CD14-positive monocyte (primary cell): ENCODE data around the gene MMP13. TPM values are rescaled to one million over a fixed set of nuclear protein-coding genes. Genes with fewer than 3 reads are reported as not detected.

ENCODE experiments used
- DNase-seq, 3 donors: peaks; one replicate each; pipeline ENCODE4 v3.0.0-alpha.2; 2011 to 2022
- H2AFZ ChIP-seq: 2 replicates; pipeline ENCODE4 v1.6.0; 2012; ENCODE audit warnings: mild to moderate bottlenecking, low read depth, low read length, inconsistent platforms; ENCODE audit not compliant: insufficient read depth, poor library complexity, severe bottlenecking
- H3K27ac ChIP-seq, 2 donors: 1 replicate in 1 of 2; 2 replicates in 1 of 2; pipeline ENCODE4 v1.5.1; 2012 to 2013; ENCODE audit warnings: low read length in 2 of 2, control low read depth in 1 of 2, inconsistent platforms in 1 of 2, low read depth in 1 of 2, mild to moderate bottlenecking in 1 of 2
- H3K27me3 ChIP-seq, 2 donors: one replicate each; pipeline versions ENCODE4 v1.6.0 to v1.6.1; 2011 to 2013; ENCODE audit warnings: low read length in 2 of 2; ENCODE audit not compliant: control insufficient read depth in 2 of 2, insufficient read depth in 2 of 2
- H3K36me3 ChIP-seq, 2 donors: replicated peaks in 1 of 2; 1 replicate in 1 of 2; 2 replicates in 1 of 2; pipeline versions ENCODE4 v1.5.1 to v1.6.1; 2012 to 2013; ENCODE audit warnings: low read length in 2 of 2, control low read depth in 1 of 2, inconsistent platforms in 1 of 2, mild to moderate bottlenecking in 1 of 2; ENCODE audit not compliant: insufficient read depth in 2 of 2, control insufficient read depth in 1 of 2
- H3K4me1 ChIP-seq, 2 donors: 1 replicate in 1 of 2; 2 replicates in 1 of 2; pipeline versions ENCODE4 v1.5.1 to v1.6.1; 2012 to 2013; ENCODE audit warnings: low read length in 2 of 2, control low read depth in 1 of 2, inconsistent platforms in 1 of 2, mild to moderate bottlenecking in 1 of 2, moderate library complexity in 1 of 2; ENCODE audit not compliant: insufficient read depth in 2 of 2, control insufficient read depth in 1 of 2
- H3K4me2 ChIP-seq: replicated peaks from 2 replicates; pipeline ENCODE3; 2012; ENCODE audit warnings: low read length, moderate library complexity, mild to moderate bottlenecking; ENCODE audit not compliant: poor library complexity, severe bottlenecking; ENCODE audit errors: extremely low read depth
- H3K4me3 ChIP-seq, 3 experiments: fragments of 200-600 bp in 1 of 3; sonication (generic) in 1 of 3; replicated peaks in 1 of 3; 1 replicate in 2 of 3; 2 replicates in 1 of 3; pipeline ENCODE4 v1.5.1; 2011 to 2013; ENCODE audit warnings: low read length in 3 of 3, mild to moderate bottlenecking in 3 of 3, control low read depth in 2 of 3, low read depth in 2 of 3, inconsistent platforms in 1 of 3, moderate library complexity in 1 of 3
- H3K79me2 ChIP-seq: 2 replicates; pipeline ENCODE4 v1.6.0; 2012; ENCODE audit warnings: mild to moderate bottlenecking, control low read depth, inconsistent platforms, low read length, moderate library complexity; ENCODE audit not compliant: insufficient read depth
- H3K9ac ChIP-seq: 2 replicates; pipeline ENCODE4 v1.6.0; 2017; ENCODE audit warnings: low read length, mild to moderate bottlenecking; ENCODE audit not compliant: insufficient read depth, poor library complexity, severe bottlenecking
- H3K9me3 ChIP-seq, 2 donors: replicated peaks in 1 of 2; 1 replicate in 1 of 2; 2 replicates in 1 of 2; pipeline versions ENCODE4 v1.5.1 to v1.6.1; 2012 to 2013; ENCODE audit warnings: low read length in 2 of 2, control low read depth in 1 of 2; ENCODE audit not compliant: control insufficient read depth in 1 of 2, insufficient read depth in 1 of 2
- H4K20me1 ChIP-seq: 2 replicates; pipeline ENCODE4 v1.6.0; 2012; ENCODE audit warnings: mild to moderate bottlenecking, low read length, control low read depth, moderate library complexity; ENCODE audit not compliant: insufficient read depth
- H3K27ac Mint-ChIP-seq, 7 donors: one replicate each; pipeline ENCODE4 v1.8.0; 2020; ENCODE audit warnings: mild to moderate bottlenecking in 7 of 7, mixed read lengths in 7 of 7, moderate library complexity in 6 of 7, inconsistent platforms in 2 of 7
- H3K27me3 Mint-ChIP-seq, 3 donors: one replicate each; pipeline ENCODE4 v1.8.0; 2021 to 2022; ENCODE audit warnings: low read depth in 3 of 3, mild to moderate bottlenecking in 3 of 3, mixed read lengths in 3 of 3, moderate library complexity in 3 of 3, inconsistent platforms in 1 of 3
- H3K36me3 Mint-ChIP-seq, 2 donors: one replicate each; pipeline ENCODE4 v1.8.0; 2020; ENCODE audit warnings: mixed read lengths in 2 of 2, inconsistent platforms in 1 of 2, mild to moderate bottlenecking in 1 of 2
- H3K4me1 Mint-ChIP-seq: one replicate; pipeline ENCODE4 v1.8.0; 2020; ENCODE audit warnings: mild to moderate bottlenecking, mixed read lengths
- H3K4me3 Mint-ChIP-seq, 2 donors: one replicate each; pipeline ENCODE4 v1.8.0; 2020; ENCODE audit warnings: mild to moderate bottlenecking in 2 of 2, mixed read lengths in 2 of 2, moderate library complexity in 1 of 2
- H3K9me3 Mint-ChIP-seq, 7 donors: one replicate each; pipeline ENCODE4 v1.8.0; 2020 to 2022; ENCODE audit warnings: mixed read lengths in 7 of 7, mild to moderate bottlenecking in 6 of 7, moderate library complexity in 6 of 7, inconsistent platforms in 2 of 7
- WGBS: methylation state at CpG from one replicate; pipeline ENCODE4 v1.1.5; 2013; ENCODE audit warnings: missing lambda C conversion rate; ENCODE audit not compliant: insufficient coverage; 5-methylcytosine and 5-hydroxymethylcytosine counted together
- intact Hi-C, 2 donors: fragments of 100-400 bp; cut with micrococcal nuclease; formaldehyde crosslinking; loops; one replicate each; pipeline versions ENCODE4 v1.15.0 to v1.15.1; 2023
- polyA plus RNA-seq, 3 donors: library from polyadenylated mRNA; depleted of rRNA in 1 of 3; unstranded in 2 of 3; stranded (reverse) in 1 of 3; fragments of 300-500 nt in 2 of 3; fragments of >200 nt in 1 of 3; fragmentation: Illumina TruSeq in 2 of 3; gene quantifications; 1 replicate in 2 of 3; 2 replicates in 1 of 3; pipeline ENCODE4 v1.2.3, GENCODE V29; 2012 to 2021
- TF ChIP-seq, protein P1 (sequence below): fragments of 200-600 bp; IDR thresholded peaks from one replicate; pipeline ENCODE4 v1.8.0; 2022; ENCODE audit warnings: antibody characterized with exemption, mild to moderate bottlenecking

MMP13 gene
- polyA plus RNA-seq, 3 donors = not detected

DNA sequence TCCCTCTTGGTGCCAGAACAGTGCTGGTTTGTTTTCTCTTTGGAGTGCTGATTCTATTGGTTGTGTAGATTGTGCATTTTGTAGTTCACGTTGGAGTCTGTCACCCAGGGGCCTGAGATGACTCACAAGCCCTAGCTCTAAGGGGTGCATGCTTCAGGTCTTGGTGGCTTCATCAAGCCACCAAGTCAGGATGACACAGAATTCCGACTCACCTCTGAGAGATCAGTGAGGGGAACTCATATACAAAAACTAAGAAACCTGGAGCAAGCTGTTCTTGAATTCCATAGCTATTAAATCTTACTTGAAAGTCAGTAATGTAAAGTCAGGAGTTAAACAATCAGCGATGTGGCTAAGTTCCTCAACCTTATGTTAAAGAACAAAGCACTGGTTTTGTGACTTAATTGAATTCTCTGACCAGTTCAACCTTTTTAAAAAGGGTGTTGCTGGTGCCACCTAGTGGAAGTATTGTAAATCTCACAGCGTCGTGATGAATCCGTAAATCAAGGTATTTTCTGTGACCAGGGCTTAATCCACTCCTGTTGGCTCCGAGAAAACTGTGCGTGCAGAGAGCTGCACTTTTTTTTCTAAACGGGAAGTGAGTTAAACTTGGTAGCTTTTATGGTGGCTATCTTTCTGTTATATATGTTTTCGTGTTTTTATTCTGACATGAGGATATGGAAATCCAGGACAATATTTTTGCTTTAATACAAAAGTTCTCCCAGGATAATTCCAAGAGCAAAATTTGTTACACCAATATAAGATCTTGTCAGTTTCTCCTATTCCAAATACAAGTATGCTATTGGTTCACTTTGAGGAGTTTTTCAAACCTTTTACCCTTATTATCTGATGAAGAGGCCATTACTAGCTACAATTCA, 14.6 kb downstream of the MMP13 start:
- Histone ChIP-seq H3K9me3 (no peaks in the 10 kb centered on the region), H3K27ac (no peak overlapping the region), H2AFZ (no peak overlapping the region), H3K4me2 (no peak overlapping the region), H4K20me1 (no peaks in the 10 kb centered on the region), H3K36me3 (no peaks in the 10 kb centered on the region), H3K4me1 (no peaks in the 10 kb centered on the region), H3K79me2 (no peaks in the 10 kb centered on the region), H3K27me3 (no peaks in the 10 kb centered on the region), H3K4me3 (no peak overlapping the region), H3K9ac (no peak overlapping the region)
- peaks cover 11 to 14% (median 14%) of the 10 kb centered on the region in 3 donors for H3K27me3 Mint-ChIP-seq
- H3K36me3 Mint-ChIP-seq = no peaks in the 10 kb centered on the region
- H3K4me3 Mint-ChIP-seq = peak overlapping the region in 1 of 2 donors; percentile 2
- H3K27ac Mint-ChIP-seq = no peak overlapping the region
- DNase-seq = peak; percentile 49 to 63 (median 60)
- intact Hi-C loops = loop anchor here in 1 of 2 donors (10.0 kb wide), 1 partner anchor 206 kb away; no protein-coding TSS in a partner anchor
- WGBS = 8% methylated on average over 7 of the region's 10 CpGs
- TF ChIP-seq, protein P1, sequence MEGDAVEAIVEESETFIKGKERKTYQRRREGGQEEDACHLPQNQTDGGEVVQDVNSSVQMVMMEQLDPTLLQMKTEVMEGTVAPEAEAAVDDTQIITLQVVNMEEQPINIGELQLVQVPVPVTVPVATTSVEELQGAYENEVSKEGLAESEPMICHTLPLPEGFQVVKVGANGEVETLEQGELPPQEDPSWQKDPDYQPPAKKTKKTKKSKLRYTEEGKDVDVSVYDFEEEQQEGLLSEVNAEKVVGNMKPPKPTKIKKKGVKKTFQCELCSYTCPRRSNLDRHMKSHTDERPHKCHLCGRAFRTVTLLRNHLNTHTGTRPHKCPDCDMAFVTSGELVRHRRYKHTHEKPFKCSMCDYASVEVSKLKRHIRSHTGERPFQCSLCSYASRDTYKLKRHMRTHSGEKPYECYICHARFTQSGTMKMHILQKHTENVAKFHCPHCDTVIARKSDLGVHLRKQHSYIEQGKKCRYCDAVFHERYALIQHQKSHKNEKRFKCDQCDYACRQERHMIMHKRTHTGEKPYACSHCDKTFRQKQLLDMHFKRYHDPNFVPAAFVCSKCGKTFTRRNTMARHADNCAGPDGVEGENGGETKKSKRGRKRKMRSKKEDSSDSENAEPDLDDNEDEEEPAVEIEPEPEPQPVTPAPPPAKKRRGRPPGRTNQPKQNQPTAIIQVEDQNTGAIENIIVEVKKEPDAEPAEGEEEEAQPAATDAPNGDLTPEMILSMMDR = peak; percentile 84
- H3K4me1 Mint-ChIP-seq = no peaks in the 10 kb centered on the region
- peaks cover 0 to 3% (median 0%) of the 10 kb centered on the region in 7 donors for H3K9me3 Mint-ChIP-seq

GRCh38 chr11:102936864-102937509, 18.5 kb downstream of the MMP13 start:
- Mint-ChIP-seq H3K4me3 (no peak overlapping the region), H3K36me3 (no peaks in the 10 kb centered on the region), H3K27me3 (peaks cover 11 to 17% (median 12%) of the 10 kb centered on the region in 3 donors), H3K27ac (no peak overlapping the region), H3K9me3 (peaks cover 0 to 3% (median 0%) of the 10 kb centered on the region in 7 donors), H3K4me1 (no peaks in the 10 kb centered on the region)
- intact Hi-C loops = loop anchor here in 1 of 2 donors (5.0 kb wide), 1 partner anchor 205 kb away; no protein-coding TSS in a partner anchor
- Histone ChIP-seq H3K9me3 (no peaks in the 10 kb centered on the region), H3K27ac (no peak overlapping the region), H3K4me1 (no peaks in the 10 kb centered on the region), H3K4me2 (no peak overlapping the region), H2AFZ (no peak overlapping the region), H3K36me3 (no peaks in the 10 kb centered on the region), H3K79me2 (no peaks in the 10 kb centered on the region), H4K20me1 (no peaks in the 10 kb centered on the region), H3K9ac (no peak overlapping the region), H3K4me3 (no peak overlapping the region), H3K27me3 (peaks cover 3 to 6% of the 10 kb centered on the region in 2 donors)
- TF ChIP-seq, protein P1 = no peak
- no peak for DNase-seq
- WGBS = no CpG with 5 or more reads among the region's 6 CpGs
